HCT116 (cell line): ENCODE data around the gene CYP2S1. TPM values are rescaled to one million over a fixed set of nuclear protein-coding genes. Genes with fewer than 3 reads are reported as not detected.

Experiments
- ATAC-seq: fragments of 200-7000 bp; cut with Tn5 transposase; 2 replicates; pipeline ENCODE4 v1.9.1; 2020; ENCODE audit warnings: mild to moderate bottlenecking, moderate library complexity
- BruUV-seq: library from RNA; stranded (reverse); fragments of 400-500 nt; replicated peaks from 2 replicates; lab custom pipeline; 2021; lab: Mats Ljungman, UMichigan
- CTCF ChIA-PET: fragments of 300-600 bp; sonication (Branson Sonifier 250); formaldehyde crosslinking; loops from one replicate; lab custom pipeline; 2021; ENCODE audit warnings: antibody characterized with exemption; lab: Charles Lee
- POLR2A ChIA-PET: fragments of 300-600, 350-600 bp; sonication (Branson Sonifier 250); formaldehyde crosslinking; loops from one replicate; lab custom pipeline; 2021; ENCODE audit warnings: antibody characterized with exemption; lab: Charles Lee
- RAD21 ChIA-PET, 2 experiments: fragments of 300-600 bp; sonication (Branson Sonifier 250); formaldehyde crosslinking; loops; one replicate each; lab custom pipeline; 2023; ENCODE audit warnings: low total read pairs in 2 of 2; ENCODE audit not compliant: uncharacterized antibody in 2 of 2, unreplicated experiment in 2 of 2, low non-redundant PET in 1 of 2; lab: Charles Lee
- DNase-seq: peaks from one replicate; pipeline ENCODE4 v3.0.0-alpha.2; 2010; ENCODE audit warnings: low read depth, low spot score
- H2AFZ ChIP-seq: fragments of 200-600 bp; shearing (Covaris generic), sonication (generic); 2 replicates; pipeline ENCODE4 v1.6.1; 2017; ENCODE audit warnings: low read depth, mixed run types, mixed read lengths, antibody characterized with exemption, low read length; ENCODE audit not compliant: poor library complexity, severe bottlenecking
- H3K27ac ChIP-seq: 2 replicates; pipeline ENCODE4 v1.5.1; 2012; ENCODE audit warnings: low read depth, low read length
- H3K27me3 ChIP-seq: fragments of 200-600 bp; sonication (generic); 2 replicates; pipeline ENCODE4 v1.6.1; 2016; ENCODE audit warnings: mixed run types, low read length, mixed read lengths; ENCODE audit not compliant: insufficient read depth
- H3K36me3 ChIP-seq, 2 experiments: fragments of 200-500 bp in 1 of 2; fragments of 200-600 bp in 1 of 2; sonication (Bioruptor generic) in 1 of 2; sonication (generic) in 1 of 2; 2 replicates each; pipeline versions ENCODE4 v1.5.1 to v1.6.1; 2014 to 2016; ENCODE audit warnings: low read length in 2 of 2, inconsistent platforms in 1 of 2, mixed read lengths in 1 of 2, mixed run types in 1 of 2; ENCODE audit not compliant: insufficient read depth in 2 of 2, control insufficient read depth in 1 of 2
- H3K4me1 ChIP-seq, 2 experiments: fragments of 200-600 bp in 1 of 2; sonication (generic) in 1 of 2; 2 replicates each; pipeline versions ENCODE4 v1.5.1 to v1.6.1; 2012 to 2017; ENCODE audit warnings: low read length in 2 of 2, inconsistent platforms in 1 of 2, mild to moderate bottlenecking in 1 of 2, mixed read lengths in 1 of 2, mixed run types in 1 of 2, moderate library complexity in 1 of 2; ENCODE audit not compliant: insufficient read depth in 2 of 2, control insufficient read depth in 1 of 2
- H3K4me2 ChIP-seq: fragments of 200-600 bp; sonication (generic); 2 replicates; pipeline ENCODE4 v1.6.1; 2017; ENCODE audit warnings: mixed run types, low read length, mixed read lengths
- H3K4me3 ChIP-seq, 2 experiments: fragments of 200-600 bp in 1 of 2; sonication (generic) in 1 of 2; replicated peaks in 1 of 2; 2 replicates each; pipeline ENCODE4 v1.5.1; 2011 to 2016; ENCODE audit warnings: low read length in 2 of 2, control low read depth in 1 of 2, low read depth in 1 of 2, mild to moderate bottlenecking in 1 of 2, mixed read lengths in 1 of 2, mixed run types in 1 of 2
- H3K79me2 ChIP-seq: fragments of 200-600 bp; sonication (generic); 2 replicates; pipeline ENCODE4 v1.6.1; 2017; ENCODE audit warnings: mild to moderate bottlenecking, mixed run types, low read length, moderate library complexity, mixed read lengths; ENCODE audit not compliant: insufficient read depth
- H3K9ac ChIP-seq: fragments of 200-600 bp; sonication (generic); 2 replicates; pipeline ENCODE4 v1.6.1; 2016; ENCODE audit warnings: low read length, mixed read lengths
- H3K9me2 ChIP-seq: fragments of 200-600 bp; sonication (generic), shearing (Covaris generic); 2 replicates; pipeline ENCODE4 v1.6.1; 2017; ENCODE audit warnings: mixed run types, mild to moderate bottlenecking, moderate library complexity; ENCODE audit not compliant: insufficient read depth
- H3K9me3 ChIP-seq, 2 experiments: fragments of 200-500 bp in 1 of 2; fragments of 200-600 bp in 1 of 2; sonication (Bioruptor generic) in 1 of 2; sonication (generic) in 1 of 2; 2 replicates each; pipeline ENCODE4 v1.6.1; 2014 to 2017; ENCODE audit warnings: low read length in 2 of 2, mixed read lengths in 2 of 2, inconsistent platforms in 1 of 2, low read depth in 1 of 2, mild to moderate bottlenecking in 1 of 2, mixed run types in 1 of 2, moderate library complexity in 1 of 2; ENCODE audit not compliant: control insufficient read depth in 1 of 2, insufficient read depth in 1 of 2
- H4K20me1 ChIP-seq: fragments of 200-600 bp; sonication (generic), shearing (Covaris generic); 2 replicates; pipeline ENCODE4 v1.6.1; 2017; ENCODE audit warnings: mixed run types, mild to moderate bottlenecking, moderate library complexity; ENCODE audit not compliant: insufficient read depth
- ATF3 ChIP-seq: IDR thresholded peaks from 2 replicates; pipeline ENCODE4 v1.6.1; 2012
- CBX3 ChIP-seq: IDR thresholded peaks from 2 replicates; pipeline ENCODE4 v1.6.1; 2012; ENCODE audit warnings: low read depth
- CTCF ChIP-seq, 3 experiments: fragments of 200-600 bp in 1 of 3; sonication (generic) in 1 of 3; IDR thresholded peaks in 2 of 3; conservative IDR thresholded peaks in 1 of 3; 2 replicates each; pipeline ENCODE4 v1.5.1; 2012 to 2017; ENCODE audit warnings: low read depth in 2 of 3, low read length in 2 of 3, antibody characterized with exemption in 1 of 3, borderline replicate concordance in 1 of 3, control low read depth in 1 of 3, mild to moderate bottlenecking in 1 of 3, mixed read lengths in 1 of 3, mixed run types in 1 of 3, moderate library complexity in 1 of 3; ENCODE audit not compliant: insufficient read depth in 1 of 3
- ELF1 ChIP-seq: IDR thresholded peaks from 2 replicates; pipeline ENCODE4 v1.6.1; 2012; ENCODE audit warnings: low read depth, borderline replicate concordance
- EZH2 ChIP-seq: fragments of 200-600 bp; sonication (generic); IDR thresholded peaks from 2 replicates; pipeline ENCODE4 v1.6.1; 2017; ENCODE audit warnings: antibody characterized with exemption, mixed run types
- EZH2phosphoT487 ChIP-seq: fragments of 200-600 bp; IDR thresholded peaks from 2 replicates; pipeline ENCODE4 v1.6.1; 2018; ENCODE audit warnings: antibody characterized with exemption, borderline replicate concordance
- MAX ChIP-seq: IDR thresholded peaks from 2 replicates; pipeline ENCODE4 v1.6.1; 2012
- POLR2A ChIP-seq: IDR thresholded peaks from 2 replicates; pipeline ENCODE4 v1.7.0; 2011; ENCODE audit warnings: borderline replicate concordance; ENCODE audit not compliant: insufficient read depth, insufficient read length; ENCODE audit errors: extremely low read depth
- RAD21 ChIP-seq: IDR thresholded peaks from 2 replicates; pipeline ENCODE4 v1.6.1; 2012; ENCODE audit warnings: low read depth, mild to moderate bottlenecking
- SRF ChIP-seq: IDR thresholded peaks from 2 replicates; pipeline ENCODE4 v1.6.1; 2012; ENCODE audit warnings: low read depth
- TCF7L2 ChIP-seq: IDR thresholded peaks from 2 replicates; pipeline ENCODE4 v1.7.0; 2011; ENCODE audit warnings: borderline replicate concordance, inconsistent platforms; ENCODE audit not compliant: insufficient read depth, insufficient read length; ENCODE audit errors: extremely low read depth
- YY1 ChIP-seq: IDR thresholded peaks from 2 replicates; pipeline ENCODE4 v1.6.1; 2011; ENCODE audit warnings: low read length, low read depth, moderate library complexity, mild to moderate bottlenecking; ENCODE audit not compliant: insufficient replicate concordance; ENCODE audit errors: extremely low read depth
- ZBTB33 ChIP-seq: IDR thresholded peaks from 2 replicates; pipeline ENCODE4 v1.6.1; 2011; ENCODE audit warnings: mild to moderate bottlenecking, low read length, moderate library complexity; ENCODE audit not compliant: insufficient replicate concordance; ENCODE audit errors: extremely low read depth
- ZFX ChIP-seq: fragments of 450-650 bp; IDR thresholded peaks from 2 replicates; pipeline ENCODE4 v1.6.1; 2017
- ZNF274 ChIP-seq: fragments of 200-500 bp; sonication (Bioruptor generic); IDR thresholded peaks from 2 replicates; pipeline ENCODE4 v1.6.1; 2014; ENCODE audit warnings: mild to moderate bottlenecking, low read depth, low read length, inconsistent platforms
- intact Hi-C: fragments of 100-400 bp; cut with micrococcal nuclease; formaldehyde crosslinking; loops from 2 replicates; pipeline ENCODE4 v1.10.0; 2022
- total RNA-seq: library from RNA; stranded (reverse); gene quantifications from one replicate; pipeline ENCODE4 v1.2.1, GENCODE V29; 2021; ENCODE audit not compliant: unreplicated experiment

The CYP2S1 gene
- total RNA-seq, 1 experiment from 2014 or later: 17.6 TPM

- no peaks in the 10 kb centered on the region for H3K79me2 ChIP-seq
- H3K36me3 ChIP-seq: no peaks in the 10 kb centered on the region
- no peaks in the 10 kb centered on the region for H4K20me1 ChIP-seq
- H3K4me3 ChIP-seq: no peak overlapping the region
- peaks cover 3 to 14% of the 10 kb centered on the region in 2 experiments for H3K4me1 ChIP-seq
- intact Hi-C loops: no loop called here
- no peak overlapping the region for H2AFZ ChIP-seq
- CTCF ChIA-PET: interaction anchor here (1.1 kb wide), 1 partner anchor 10 kb away, joined by 5 read pairs; no protein-coding TSS in a partner anchor
- H3K27ac ChIP-seq: no peak overlapping the region
- RAD21 ChIA-PET: no interaction called here
- no peaks in the 10 kb centered on the region for H3K9me3 ChIP-seq
- TF ChIP-seq ZBTB33 (no peak), MAX (no peak), EZH2 (no peak)
- ATAC-seq: no peak
- no peaks in the 10 kb centered on the region for H3K9me2 ChIP-seq
- no TSS peak for BruUV-seq
- no peak overlapping the region for H3K4me2 ChIP-seq
- H3K27me3 ChIP-seq: no peaks in the 10 kb centered on the region
- H3K9ac ChIP-seq: no peak overlapping the region
- POLR2A ChIA-PET: no interaction called here
- no peak for DNase-seq
Measured at GRCh38 chr19:41154060-41154459, 39.0 kb upstream of the CYP2S1 start.

DNA sequence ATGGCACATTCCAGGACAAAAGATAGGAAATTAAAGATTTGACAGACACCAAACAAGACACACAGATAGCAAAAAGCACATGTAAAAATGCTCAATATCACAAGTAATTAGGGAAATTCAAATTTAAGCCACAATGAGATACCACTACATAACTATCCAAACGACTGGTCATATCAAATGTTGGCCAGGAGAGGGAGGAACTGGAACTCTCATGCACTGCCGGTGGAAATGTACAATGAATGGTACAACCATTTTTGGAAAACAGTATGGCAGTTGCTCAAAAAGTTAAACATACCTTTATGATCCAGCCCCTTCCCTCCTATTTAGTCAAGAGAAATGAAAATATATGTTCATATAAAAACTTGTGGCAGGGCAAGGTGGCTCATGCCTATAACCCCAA lies 36.8 kb upstream of the CYP2S1 start:
- no peak for DNase-seq
- BruUV-seq: no TSS peak
- Histone ChIP-seq H4K20me1 (no peaks in the 10 kb centered on the region), H3K9me3 (no peaks in the 10 kb centered on the region), H3K9ac (no peak overlapping the region), H2AFZ (no peak overlapping the region), H3K27ac (no peak overlapping the region), H3K4me2 (no peak overlapping the region), H3K4me3 (no peak overlapping the region), H3K9me2 (no peaks in the 10 kb centered on the region), H3K79me2 (no peaks in the 10 kb centered on the region), H3K36me3 (no peaks in the 10 kb centered on the region), H3K4me1 (peaks cover 6 to 21% of the 10 kb centered on the region in 2 experiments), H3K27me3 (no peaks in the 10 kb centered on the region)
- POLR2A ChIA-PET: no interaction called here
- 0 out of 2 replicates have a peak, but pooled peaks have one; percentile 45 for ATAC-seq
- RAD21 ChIA-PET: no interaction called here
- intact Hi-C loops: no loop called here
- CTCF ChIA-PET: no interaction called here
- TF ChIP-seq SRF (no peak), ELF1 (no peak), TCF7L2 (no peak), YY1 (no peak), ZFX (no peak), ATF3 (no peak), CBX3 (no peak), EZH2 (no peak), RAD21 (peak; percentile 41), EZH2phosphoT487 (no peak), POLR2A (no peak), CTCF (IDR thresholded peaks at IDR 0.05 in 2 of 3, conservative IDR thresholded peaks at IDR 0.05 in 1 of 3; ENCODE audit: borderline replicate concordance in 1 of 3, insufficient read depth in 1 of 3, low read depth in 2 of 3, low read length in 2 of 3) (peak; percentile 0 to 35 (median 11); a peak in 3 of 6 replicates), ZNF274 (no peak)
